ENCODE measurements around the gene TFDP2. TPM values are rescaled to one million over a fixed set of nuclear protein-coding genes. Genes with fewer than 3 reads are reported as not detected.
"Not testable (repeated sequence)": the region's sequence is repeated elsewhere in the genome, so short reads cannot be mapped to it uniquely, and the experiment has no call there.

TFDP2 gene
- total and polyA plus RNA-seq, 5 donors from 2014 or later: 12.3 to 26.5 (median 13.8) TPM

- H3K27me3 Mint-ChIP-seq; DNase-seq; H3K4me1 Mint-ChIP-seq; H3K4me3 Mint-ChIP-seq; H3K9me3 Mint-ChIP-seq; H3K4me3 ChIP-seq (ENCODE audit: low read depth, low read length); H3K4me1 ChIP-seq (ENCODE audit: control insufficient read depth, insufficient read depth, low read length, poor library complexity, severe bottlenecking); ATAC-seq (ENCODE audit: low read depth in 2 of 2); H3K27ac Mint-ChIP-seq; H3K9me3 ChIP-seq (ENCODE audit: control insufficient read depth in 2 of 2, low read length in 2 of 2); H3K27me3 ChIP-seq (ENCODE audit: control insufficient read depth, insufficient read depth, low read length); H3K27ac ChIP-seq (ENCODE audit: insufficient read depth, low read length, poor library complexity, severe bottlenecking); H3K36me3 ChIP-seq (ENCODE audit: control insufficient read depth, insufficient read depth, low read length): not testable (repeated sequence)
- H3K36me3 Mint-ChIP-seq: peaks cover 11% of the 10 kb centered on the region
These were observed 174.6 kb downstream of the TFDP2 start for GRCh38 chr3:141974777-141975176.

GRCh38 chr3:141972399-141972798 lies 176.9 kb downstream of the TFDP2 start:
- no peak overlapping the region for H3K4me3 ChIP-seq (ENCODE audit: low read depth, low read length)
- H3K36me3 ChIP-seq (ENCODE audit: control insufficient read depth, insufficient read depth, low read length): no peaks in the 10 kb centered on the region
- Mint-ChIP-seq H3K4me1 (peaks cover 0 to 4% (median 0%) of the 10 kb centered on the region in 4 donors), H3K9me3 (no peaks in the 10 kb centered on the region), H3K27ac (peak overlapping the region in 1 of 3 donors; percentile 39), H3K4me3 (no peak overlapping the region), H3K27me3 (no peaks in the 10 kb centered on the region), H3K36me3 (peaks cover 11% of the 10 kb centered on the region)
- DNase-seq: no peak
- H3K27ac ChIP-seq (ENCODE audit: insufficient read depth, low read length, poor library complexity, severe bottlenecking): no peak overlapping the region
- no peaks in the 10 kb centered on the region for H3K4me1 ChIP-seq (ENCODE audit: control insufficient read depth, insufficient read depth, low read length, poor library complexity, severe bottlenecking)
- no peaks in the 10 kb centered on the region for H3K27me3 ChIP-seq (ENCODE audit: control insufficient read depth, insufficient read depth, low read length)
- H3K9me3 ChIP-seq (ENCODE audit: control insufficient read depth in 2 of 2, low read length in 2 of 2): no peaks in the 10 kb centered on the region
- ATAC-seq (ENCODE audit: low read depth in 2 of 2): no peak

- H3K36me3 ChIP-seq (ENCODE audit: control insufficient read depth, insufficient read depth, low read length): no peaks in the 10 kb centered on the region
- Mint-ChIP-seq H3K4me1 (peaks cover 0 to 4% (median 0%) of the 10 kb centered on the region in 4 donors), H3K27ac (no peak overlapping the region), H3K9me3 (no peaks in the 10 kb centered on the region), H3K36me3 (peaks cover 10% of the 10 kb centered on the region), H3K27me3 (no peaks in the 10 kb centered on the region), H3K4me3 (no peak overlapping the region)
- H3K4me1 ChIP-seq (ENCODE audit: control insufficient read depth, insufficient read depth, low read length, poor library complexity, severe bottlenecking): no peaks in the 10 kb centered on the region
- no peaks in the 10 kb centered on the region for H3K9me3 ChIP-seq (ENCODE audit: control insufficient read depth in 2 of 2, low read length in 2 of 2)
- no peak overlapping the region for H3K27ac ChIP-seq (ENCODE audit: insufficient read depth, low read length, poor library complexity, severe bottlenecking)
- no peak for DNase-seq
- H3K4me3 ChIP-seq (ENCODE audit: low read depth, low read length): no peak overlapping the region
- ATAC-seq (ENCODE audit: low read depth in 2 of 2): no peak
- H3K27me3 ChIP-seq (ENCODE audit: control insufficient read depth, insufficient read depth, low read length): no peaks in the 10 kb centered on the region
These were observed 177.8 kb downstream of the TFDP2 start for GRCh38 chr3:141971571-141971970.

- no peak overlapping the region for H3K27ac Mint-ChIP-seq
- no peak overlapping the region for H3K4me3 Mint-ChIP-seq
These were observed 179.6 kb downstream of the TFDP2 start for GRCh38 chr3:141969711-141970110.

GRCh38 chr3:141965471-141965870 lies 183.9 kb downstream of the TFDP2 start:
- Mint-ChIP-seq H3K4me3 (no peak overlapping the region), H3K4me1 (no peaks in the 10 kb centered on the region), H3K9me3 (no peaks in the 10 kb centered on the region), H3K27me3 (no peaks in the 10 kb centered on the region), H3K27ac (no peak overlapping the region), H3K36me3 (peaks cover 14% of the 10 kb centered on the region)
- Histone ChIP-seq H3K36me3 (ENCODE audit: control insufficient read depth, insufficient read depth, low read length) (peaks cover 3% of the 10 kb centered on the region), H3K9me3 (ENCODE audit: control insufficient read depth in 2 of 2, low read length in 2 of 2) (no peaks in the 10 kb centered on the region), H3K4me1 (ENCODE audit: control insufficient read depth, insufficient read depth, low read length, poor library complexity, severe bottlenecking) (no peaks in the 10 kb centered on the region), H3K27ac (ENCODE audit: insufficient read depth, low read length, poor library complexity, severe bottlenecking) (no peak overlapping the region), H3K4me3 (ENCODE audit: low read depth, low read length) (no peak overlapping the region), H3K27me3 (ENCODE audit: control insufficient read depth, insufficient read depth, low read length) (no peaks in the 10 kb centered on the region)
- DNase-seq (no peak), ATAC-seq (ENCODE audit: low read depth in 2 of 2) (no peak)

More at GRCh38 chr3:141969711-141970110, 179.6 kb downstream of the TFDP2 start:
- Histone ChIP-seq H3K27ac (ENCODE audit: insufficient read depth, low read length, poor library complexity, severe bottlenecking) (no peak overlapping the region), H3K36me3 (ENCODE audit: control insufficient read depth, insufficient read depth, low read length) (no peaks in the 10 kb centered on the region), H3K27me3 (ENCODE audit: control insufficient read depth, insufficient read depth, low read length) (no peaks in the 10 kb centered on the region), H3K4me3 (ENCODE audit: low read depth, low read length) (no peak overlapping the region), H3K4me1 (ENCODE audit: control insufficient read depth, insufficient read depth, low read length, poor library complexity, severe bottlenecking) (no peaks in the 10 kb centered on the region), H3K9me3 (ENCODE audit: control insufficient read depth in 2 of 2, low read length in 2 of 2) (no peaks in the 10 kb centered on the region)
- Mint-ChIP-seq H3K36me3 (peaks cover 9% of the 10 kb centered on the region), H3K27me3 (no peaks in the 10 kb centered on the region), H3K9me3 (no peaks in the 10 kb centered on the region), H3K4me1 (peaks cover 0 to 4% (median 0%) of the 10 kb centered on the region in 4 donors)
- ATAC-seq (ENCODE audit: low read depth in 2 of 2) (no peak), DNase-seq (no peak)

- Histone ChIP-seq H3K36me3 (ENCODE audit: control insufficient read depth, insufficient read depth, low read length) (peaks cover 7% of the 10 kb centered on the region), H3K4me3 (ENCODE audit: low read depth, low read length) (no peak overlapping the region), H3K27me3 (ENCODE audit: control insufficient read depth, insufficient read depth, low read length) (no peaks in the 10 kb centered on the region), H3K9me3 (ENCODE audit: control insufficient read depth in 2 of 2, low read length in 2 of 2) (no peaks in the 10 kb centered on the region), H3K27ac (ENCODE audit: insufficient read depth, low read length, poor library complexity, severe bottlenecking) (no peak overlapping the region), H3K4me1 (ENCODE audit: control insufficient read depth, insufficient read depth, low read length, poor library complexity, severe bottlenecking) (no peaks in the 10 kb centered on the region)
- H3K9me3 Mint-ChIP-seq: no peaks in the 10 kb centered on the region
- H3K4me3 Mint-ChIP-seq: no peak overlapping the region
- H3K36me3 Mint-ChIP-seq: peaks cover 25% of the 10 kb centered on the region
- H3K27me3 Mint-ChIP-seq: no peaks in the 10 kb centered on the region
- H3K27ac Mint-ChIP-seq: no peak overlapping the region
- no peak for ATAC-seq (ENCODE audit: low read depth in 2 of 2)
- no peaks in the 10 kb centered on the region for H3K4me1 Mint-ChIP-seq
- DNase-seq: no peak
These were observed 186.0 kb downstream of the TFDP2 start for GRCh38 chr3:141963301-141963700.

GRCh38 chr3:141960731-141961130 lies 188.6 kb downstream of the TFDP2 start:
- Mint-ChIP-seq H3K27ac (no peak overlapping the region), H3K4me3 (no peak overlapping the region)

GRCh38 chr3:141959589-141960554 lies 189.5 kb downstream of the TFDP2 start:
- H3K27me3 Mint-ChIP-seq: no peaks in the 10 kb centered on the region
- H3K4me3 Mint-ChIP-seq: no peak overlapping the region
- H3K4me1 Mint-ChIP-seq: peaks cover 0 to 3% (median 2%) of the 10 kb centered on the region in 4 donors
- peaks cover 7% of the 10 kb centered on the region for H3K36me3 ChIP-seq (ENCODE audit: control insufficient read depth, insufficient read depth, low read length)
- no peaks in the 10 kb centered on the region for H3K4me1 ChIP-seq (ENCODE audit: control insufficient read depth, insufficient read depth, low read length, poor library complexity, severe bottlenecking)
- no peak for ATAC-seq (ENCODE audit: low read depth in 2 of 2)
- no peak overlapping the region for H3K4me3 ChIP-seq (ENCODE audit: low read depth, low read length)
- no peaks in the 10 kb centered on the region for H3K9me3 ChIP-seq (ENCODE audit: control insufficient read depth in 2 of 2, low read length in 2 of 2)
- peaks cover 21% of the 10 kb centered on the region for H3K36me3 Mint-ChIP-seq
- no peak for DNase-seq
- no peak overlapping the region for H3K27ac Mint-ChIP-seq
- no peak overlapping the region for H3K27ac ChIP-seq (ENCODE audit: insufficient read depth, low read length, poor library complexity, severe bottlenecking)
- no peaks in the 10 kb centered on the region for H3K9me3 Mint-ChIP-seq
- no peaks in the 10 kb centered on the region for H3K27me3 ChIP-seq (ENCODE audit: control insufficient read depth, insufficient read depth, low read length)

More at GRCh38 chr3:141960731-141961130, 188.6 kb downstream of the TFDP2 start:
- Mint-ChIP-seq H3K4me1 (no peaks in the 10 kb centered on the region), H3K36me3 (peaks cover 20% of the 10 kb centered on the region), H3K9me3 (no peaks in the 10 kb centered on the region), H3K27me3 (no peaks in the 10 kb centered on the region)
- no peak overlapping the region for H3K4me3 ChIP-seq (ENCODE audit: low read depth, low read length)
- H3K4me1 ChIP-seq (ENCODE audit: control insufficient read depth, insufficient read depth, low read length, poor library complexity, severe bottlenecking): no peaks in the 10 kb centered on the region
- no peak for ATAC-seq (ENCODE audit: low read depth in 2 of 2)
- H3K9me3 ChIP-seq (ENCODE audit: control insufficient read depth in 2 of 2, low read length in 2 of 2): no peaks in the 10 kb centered on the region
- H3K36me3 ChIP-seq (ENCODE audit: control insufficient read depth, insufficient read depth, low read length): peaks cover 7% of the 10 kb centered on the region
- no peak for DNase-seq
- no peaks in the 10 kb centered on the region for H3K27me3 ChIP-seq (ENCODE audit: control insufficient read depth, insufficient read depth, low read length)
- no peak overlapping the region for H3K27ac ChIP-seq (ENCODE audit: insufficient read depth, low read length, poor library complexity, severe bottlenecking)

All from CD4-positive, CD25-positive, alpha-beta regulatory T cell (primary cell).